Measurements from ENCODE around the gene ZNF99. TPM values are rescaled to one million over a fixed set of nuclear protein-coding genes. Genes with fewer than 3 reads are reported as not detected.
"Not testable (repeated sequence)": the region's sequence is repeated elsewhere in the genome, so short reads cannot be mapped to it uniquely, and the experiment has no call there.

The ZNF99 gene
- not detected in 2 replicates for total RNA-seq

- H3K36me3 Mint-ChIP-seq (ENCODE audit: low read depth) = no peaks in the 10 kb centered on the region
- no peak for DNase-seq (ENCODE audit: low spot score)
- H3K27ac Mint-ChIP-seq = no peak within 1 kb of the TSS
- no peak within 1 kb of the TSS for H3K4me3 Mint-ChIP-seq
- H3K27me3 Mint-ChIP-seq (ENCODE audit: insufficient read depth) = no peaks in the 10 kb centered on the region
- no peaks in the 10 kb centered on the region for H3K4me1 Mint-ChIP-seq (ENCODE audit: low read depth)
- H3K9me3 Mint-ChIP-seq = peaks cover 39% of the 10 kb centered on the region
- intact Hi-C loops (cut with micrococcal nuclease) = no loop called here
These were observed at the start of gene ZNF99 for GRCh38 chr19:22783651-22784410. Gene ZNF99, minus strand, starts transcription at chr19:22784151. Its CDS starts 135 bp downstream, at chr19:22784016.

DNA sequence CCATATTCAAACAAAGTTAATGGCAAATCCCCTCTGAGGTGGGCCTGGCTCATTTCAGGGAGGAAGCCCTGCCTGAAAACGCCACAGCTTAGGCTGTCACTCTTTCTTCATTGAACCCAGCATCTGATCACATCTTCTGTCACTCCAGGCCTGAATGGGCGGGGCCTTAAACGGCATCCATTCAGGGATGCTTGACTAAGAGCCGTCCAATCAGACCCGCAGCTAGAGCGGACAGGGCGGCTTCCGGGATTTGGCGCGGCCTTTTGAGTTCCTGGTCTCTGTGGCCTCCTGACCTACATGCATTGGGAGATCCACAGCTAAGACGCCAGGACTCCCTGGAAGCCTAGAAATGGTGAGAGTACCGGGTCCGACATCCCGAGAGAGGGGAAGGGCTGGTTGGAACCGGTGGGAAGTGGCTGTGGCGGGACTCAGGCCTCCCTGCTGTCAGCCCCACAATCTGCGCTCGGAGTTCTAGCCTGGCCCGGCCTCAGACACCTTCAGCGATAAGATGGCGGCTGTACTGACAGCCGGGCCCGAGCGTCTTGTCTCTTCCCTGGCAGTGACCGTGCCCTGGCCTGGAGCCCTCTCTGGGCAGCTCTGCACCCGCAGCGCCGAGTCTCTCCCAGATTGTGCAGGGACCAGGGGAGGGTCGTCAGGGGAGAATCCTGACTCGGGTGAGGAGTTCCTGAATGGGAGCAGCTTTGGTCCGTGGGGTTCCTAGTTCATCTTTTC lies 48.2 kb upstream of the ZNF99 start, which contains the start of gene ZNF723:
ZNF723 (plus strand) TSS at position 261 of the 732 bp plus-strand sequence; CDS start at position 350, 89 bp downstream.
- Mint-ChIP-seq H3K9me3 (peaks cover 32% of the 10 kb centered on the region), H3K4me3 (no peak within 1 kb of the TSS), H3K27me3 (ENCODE audit: insufficient read depth) (no peaks in the 10 kb centered on the region), H3K27ac (no peak within 1 kb of the TSS), H3K36me3 (ENCODE audit: low read depth) (no peaks in the 10 kb centered on the region), H3K4me1 (ENCODE audit: low read depth) (no peaks in the 10 kb centered on the region)
- intact Hi-C loops (cut with micrococcal nuclease) = no loop called here
- no peak for DNase-seq (ENCODE audit: low spot score)

DNA sequence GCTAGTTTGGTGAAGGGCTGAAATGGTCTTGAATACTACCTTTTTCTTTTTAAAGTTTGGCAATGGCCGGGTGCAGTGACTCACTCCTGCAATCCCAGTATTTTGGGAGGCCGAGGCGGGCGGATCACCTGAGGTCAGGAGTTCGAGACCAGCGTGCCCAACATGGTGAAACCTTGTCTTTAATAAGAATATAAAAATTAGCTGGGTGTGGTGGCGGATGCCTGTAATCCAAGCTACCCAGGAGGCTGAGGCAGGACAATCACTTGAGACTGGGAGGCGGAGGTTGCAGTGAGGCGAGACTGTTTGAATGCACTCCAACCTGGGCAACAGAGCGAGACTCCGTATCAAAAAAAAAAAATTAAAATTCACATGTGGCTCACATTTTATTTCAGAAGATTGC lies 47.3 kb upstream of the ZNF99 start:
- intact Hi-C loops (cut with micrococcal nuclease) = no loop called here

DNA sequence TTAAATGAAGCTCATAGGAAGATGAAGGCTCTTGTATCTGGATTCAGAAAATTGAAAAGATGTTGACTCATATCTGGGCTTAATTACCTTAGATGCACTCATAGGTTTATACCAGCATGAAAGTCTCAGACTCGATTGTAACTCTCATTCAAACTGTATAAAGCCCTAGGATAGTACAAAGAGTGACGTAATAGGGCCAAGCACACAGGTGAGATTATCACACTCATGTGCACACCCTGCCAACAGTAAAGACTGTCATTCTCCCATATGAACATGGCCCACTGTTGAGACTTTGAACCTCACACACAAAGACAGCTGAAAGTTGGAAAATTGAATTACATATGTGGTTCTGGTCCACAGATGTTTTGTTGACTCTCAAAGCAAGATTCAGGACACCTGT lies 30.2 kb upstream of the ZNF99 start:
- Mint-ChIP-seq H3K9me3 (peaks cover 88% of the 10 kb centered on the region), H3K4me1 (ENCODE audit: low read depth) (no peaks in the 10 kb centered on the region), H3K36me3 (ENCODE audit: low read depth) (no peaks in the 10 kb centered on the region), H3K4me3 (no peak overlapping the region), H3K27me3 (ENCODE audit: insufficient read depth) (no peaks in the 10 kb centered on the region), H3K27ac (no peak overlapping the region)
- DNase-seq (ENCODE audit: low spot score) = no peak
- intact Hi-C loops (cut with micrococcal nuclease) = no loop called here

More for the DNA sequence above, 47.3 kb upstream of the ZNF99 start:
- no peak overlapping the region for H3K27ac Mint-ChIP-seq
- H3K4me1 Mint-ChIP-seq (ENCODE audit: low read depth) = no peaks in the 10 kb centered on the region
- no peaks in the 10 kb centered on the region for H3K36me3 Mint-ChIP-seq (ENCODE audit: low read depth)
- peaks cover 31% of the 10 kb centered on the region for H3K9me3 Mint-ChIP-seq
- DNase-seq (ENCODE audit: low spot score) = no peak
- H3K4me3 Mint-ChIP-seq = no peak overlapping the region
- no peaks in the 10 kb centered on the region for H3K27me3 Mint-ChIP-seq (ENCODE audit: insufficient read depth)

GRCh38 chr19:22807061-22807835 lies 23.3 kb upstream of the ZNF99 start:
- H3K4me1 Mint-ChIP-seq (ENCODE audit: low read depth) = no peaks in the 10 kb centered on the region
- H3K36me3 Mint-ChIP-seq (ENCODE audit: low read depth) = no peaks in the 10 kb centered on the region
- no peaks in the 10 kb centered on the region for H3K27me3 Mint-ChIP-seq (ENCODE audit: insufficient read depth)
- H3K27ac Mint-ChIP-seq = no peak overlapping the region
- peaks cover 36% of the 10 kb centered on the region for H3K9me3 Mint-ChIP-seq
- DNase-seq (ENCODE audit: low spot score) = no peak
- intact Hi-C loops (cut with micrococcal nuclease) = no loop called here
- no peak overlapping the region for H3K4me3 Mint-ChIP-seq

- Mint-ChIP-seq H3K27ac (no peak overlapping the region), H3K27me3 (ENCODE audit: insufficient read depth) (no peaks in the 10 kb centered on the region), H3K4me1 (ENCODE audit: low read depth) (no peaks in the 10 kb centered on the region), H3K36me3 (ENCODE audit: low read depth) (no peaks in the 10 kb centered on the region), H3K9me3 (peaks cover 33% of the 10 kb centered on the region), H3K4me3 (no peak overlapping the region)
- no peak for DNase-seq (ENCODE audit: low spot score)
- intact Hi-C loops (cut with micrococcal nuclease) = no loop called here
These were observed 22.5 kb upstream of the ZNF99 start for GRCh38 chr19:22806418-22806817.

GRCh38 chr19:22797040-22797439 lies 13.1 kb upstream of the ZNF99 start:
- H3K4me1 Mint-ChIP-seq (ENCODE audit: low read depth) = no peaks in the 10 kb centered on the region
- H3K36me3 Mint-ChIP-seq (ENCODE audit: low read depth) = peaks cover 1% of the 10 kb centered on the region
- no peak overlapping the region for H3K27ac Mint-ChIP-seq
- intact Hi-C loops (cut with micrococcal nuclease) = no loop called here
- H3K9me3 Mint-ChIP-seq = peaks cover 62% of the 10 kb centered on the region
- H3K27me3 Mint-ChIP-seq (ENCODE audit: insufficient read depth) = no peaks in the 10 kb centered on the region
- no peak for DNase-seq (ENCODE audit: low spot score)
- no peak overlapping the region for H3K4me3 Mint-ChIP-seq

GRCh38 chr19:22792863-22793262 lies 8.9 kb upstream of the ZNF99 start:
- H3K4me1 Mint-ChIP-seq (ENCODE audit: low read depth); H3K27ac Mint-ChIP-seq; H3K36me3 Mint-ChIP-seq (ENCODE audit: low read depth); intact Hi-C loops (cut with micrococcal nuclease); H3K4me3 Mint-ChIP-seq; H3K27me3 Mint-ChIP-seq (ENCODE audit: insufficient read depth); DNase-seq (ENCODE audit: low spot score): not testable (repeated sequence)
- H3K9me3 Mint-ChIP-seq = peaks cover 59% of the 10 kb centered on the region

DNA sequence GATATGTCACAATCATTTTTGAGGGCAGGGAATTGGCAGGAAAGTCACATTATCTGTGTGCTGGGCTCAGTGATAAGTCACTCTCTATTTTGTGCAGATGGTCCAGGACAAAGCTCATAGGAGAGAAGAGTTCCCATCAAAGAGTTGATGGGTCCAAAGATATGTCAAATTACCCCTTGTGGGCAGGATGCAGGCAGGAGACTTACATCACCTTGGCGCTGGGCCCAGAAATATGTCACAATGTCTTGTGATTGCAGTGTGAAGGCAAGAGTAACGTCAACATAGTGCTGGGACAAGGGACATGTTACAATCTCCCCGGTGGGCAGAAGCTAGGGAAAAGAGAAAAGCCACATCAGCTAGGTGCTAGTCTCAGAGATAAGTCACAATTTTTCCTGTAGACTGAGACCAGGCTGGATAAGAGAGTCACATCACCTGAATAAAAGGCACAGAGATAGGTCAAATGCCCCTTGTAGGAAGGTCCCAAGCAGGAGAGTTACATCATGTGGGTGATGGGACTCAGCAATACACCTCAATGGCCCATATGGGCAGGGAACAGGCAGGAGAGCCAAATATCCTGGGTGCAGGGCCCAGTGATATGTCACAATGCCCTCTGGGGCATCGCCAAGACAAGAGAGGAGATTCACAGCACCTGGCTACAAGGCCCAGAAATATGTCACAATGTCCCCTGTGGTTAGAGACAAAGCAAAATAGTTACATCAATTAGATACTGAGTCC lies 47.9 kb downstream of the ZNF99 start:
- no peak overlapping the region for H3K4me3 Mint-ChIP-seq
- H3K36me3 Mint-ChIP-seq (ENCODE audit: low read depth) = no peaks in the 10 kb centered on the region
- intact Hi-C loops (cut with micrococcal nuclease) = no loop called here
- H3K27me3 Mint-ChIP-seq (ENCODE audit: insufficient read depth) = no peaks in the 10 kb centered on the region
- DNase-seq (ENCODE audit: low spot score) = no peak
- peaks cover 85% of the 10 kb centered on the region for H3K9me3 Mint-ChIP-seq
- no peaks in the 10 kb centered on the region for H3K4me1 Mint-ChIP-seq (ENCODE audit: low read depth)
- H3K27ac Mint-ChIP-seq = no peak overlapping the region

DNA sequence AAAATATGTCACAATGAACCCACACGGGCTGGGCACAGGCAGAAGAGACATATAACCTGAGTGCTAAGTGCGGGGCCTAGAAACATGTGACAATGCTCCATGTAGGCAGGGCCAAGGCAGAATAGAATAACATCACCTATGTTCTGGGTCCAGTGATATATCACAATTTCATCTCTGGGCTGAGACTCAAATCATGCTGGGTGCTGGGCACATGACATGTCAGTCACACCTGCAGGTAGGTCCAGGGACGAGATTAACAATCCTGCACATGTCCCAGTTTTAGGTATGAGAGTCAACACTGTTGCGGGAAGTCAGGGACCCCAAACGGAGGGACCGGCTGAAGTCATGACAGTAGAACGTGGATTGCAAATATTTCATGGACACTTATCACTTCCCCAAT lies 50.3 kb downstream of the ZNF99 start:
- H3K36me3 Mint-ChIP-seq (ENCODE audit: low read depth) = no peaks in the 10 kb centered on the region
- no peak overlapping the region for H3K4me3 Mint-ChIP-seq
- H3K4me1 Mint-ChIP-seq (ENCODE audit: low read depth) = no peaks in the 10 kb centered on the region
- no peak for DNase-seq (ENCODE audit: low spot score)
- H3K27ac Mint-ChIP-seq = no peak overlapping the region
- H3K9me3 Mint-ChIP-seq = peaks cover 81% of the 10 kb centered on the region
- intact Hi-C loops (cut with micrococcal nuclease) = no loop called here
- no peaks in the 10 kb centered on the region for H3K27me3 Mint-ChIP-seq (ENCODE audit: insufficient read depth)

- H3K36me3 Mint-ChIP-seq (ENCODE audit: low read depth); DNase-seq (ENCODE audit: low spot score); H3K27me3 Mint-ChIP-seq (ENCODE audit: insufficient read depth); H3K27ac Mint-ChIP-seq; intact Hi-C loops (cut with micrococcal nuclease); H3K4me3 Mint-ChIP-seq; H3K4me1 Mint-ChIP-seq (ENCODE audit: low read depth): not testable (repeated sequence)
- H3K9me3 Mint-ChIP-seq = peaks cover 69% of the 10 kb centered on the region
These were observed 55.7 kb downstream of the ZNF99 start for GRCh38 chr19:22728214-22728613.

GRCh38 chr19:22721533-22721932 lies 62.4 kb downstream of the ZNF99 start:
- intact Hi-C loops (cut with micrococcal nuclease); H3K36me3 Mint-ChIP-seq (ENCODE audit: low read depth); H3K27ac Mint-ChIP-seq; H3K4me3 Mint-ChIP-seq; H3K4me1 Mint-ChIP-seq (ENCODE audit: low read depth); H3K27me3 Mint-ChIP-seq (ENCODE audit: insufficient read depth); DNase-seq (ENCODE audit: low spot score): not testable (repeated sequence)
- peaks cover 56% of the 10 kb centered on the region for H3K9me3 Mint-ChIP-seq
